ENCODE results near the gene CBL.

The CBL gene

DNA sequence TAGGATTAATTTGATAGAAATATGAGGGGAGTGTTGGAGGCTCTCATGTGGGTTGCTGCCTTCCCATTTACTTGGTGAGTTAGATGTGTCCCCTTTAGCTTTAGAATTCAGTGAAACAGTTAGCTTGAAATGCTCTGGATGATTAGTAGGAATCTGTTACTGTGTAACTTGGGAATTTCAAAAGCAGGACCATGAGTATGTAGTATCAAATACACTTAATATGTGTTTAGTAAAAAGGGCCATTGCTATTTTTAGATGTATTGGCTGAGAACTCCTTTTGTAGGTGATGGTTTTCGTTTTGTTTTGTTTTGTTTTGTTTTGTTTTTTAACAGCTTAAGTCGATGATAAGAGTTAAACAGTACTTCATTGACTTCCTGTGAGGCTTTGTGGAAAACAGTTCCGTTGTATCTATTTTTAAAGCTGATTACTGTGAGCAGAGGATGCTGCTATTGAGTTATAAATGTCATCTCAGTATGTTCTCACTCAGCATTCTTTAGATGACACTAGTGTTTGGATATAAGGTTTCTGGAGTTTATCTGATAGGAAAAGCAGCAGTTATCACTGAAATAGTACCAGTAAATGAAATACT, 57.3 kb downstream of the CBL start:
- peaks cover 16% of the 10 kb centered on the region for H3K4me1 ChIP-seq (ENCODE audit: insufficient read depth, poor library complexity, severe bottlenecking)
- no peak for ATAC-seq (ENCODE audit: low read depth)
- H3K9me3 ChIP-seq (ENCODE audit: severe bottlenecking): no peaks in the 10 kb centered on the region
- H3K27me3 ChIP-seq (ENCODE audit: insufficient read depth, poor library complexity, severe bottlenecking): no peaks in the 10 kb centered on the region
- DNase-seq (ENCODE audit: low spot score): no peak
- H3K27ac ChIP-seq (ENCODE audit: poor library complexity, severe bottlenecking): no peak overlapping the region
- TF ChIP-seq, protein P1, sequence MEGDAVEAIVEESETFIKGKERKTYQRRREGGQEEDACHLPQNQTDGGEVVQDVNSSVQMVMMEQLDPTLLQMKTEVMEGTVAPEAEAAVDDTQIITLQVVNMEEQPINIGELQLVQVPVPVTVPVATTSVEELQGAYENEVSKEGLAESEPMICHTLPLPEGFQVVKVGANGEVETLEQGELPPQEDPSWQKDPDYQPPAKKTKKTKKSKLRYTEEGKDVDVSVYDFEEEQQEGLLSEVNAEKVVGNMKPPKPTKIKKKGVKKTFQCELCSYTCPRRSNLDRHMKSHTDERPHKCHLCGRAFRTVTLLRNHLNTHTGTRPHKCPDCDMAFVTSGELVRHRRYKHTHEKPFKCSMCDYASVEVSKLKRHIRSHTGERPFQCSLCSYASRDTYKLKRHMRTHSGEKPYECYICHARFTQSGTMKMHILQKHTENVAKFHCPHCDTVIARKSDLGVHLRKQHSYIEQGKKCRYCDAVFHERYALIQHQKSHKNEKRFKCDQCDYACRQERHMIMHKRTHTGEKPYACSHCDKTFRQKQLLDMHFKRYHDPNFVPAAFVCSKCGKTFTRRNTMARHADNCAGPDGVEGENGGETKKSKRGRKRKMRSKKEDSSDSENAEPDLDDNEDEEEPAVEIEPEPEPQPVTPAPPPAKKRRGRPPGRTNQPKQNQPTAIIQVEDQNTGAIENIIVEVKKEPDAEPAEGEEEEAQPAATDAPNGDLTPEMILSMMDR (IDR thresholded peaks at IDR 0.05; ENCODE audit: poor library complexity, severe bottlenecking): no peak
- no peak overlapping the region for H3K4me3 ChIP-seq (ENCODE audit: severe bottlenecking)
- peaks cover 4% of the 10 kb centered on the region for H3K36me3 ChIP-seq (ENCODE audit: low read depth)

DNA sequence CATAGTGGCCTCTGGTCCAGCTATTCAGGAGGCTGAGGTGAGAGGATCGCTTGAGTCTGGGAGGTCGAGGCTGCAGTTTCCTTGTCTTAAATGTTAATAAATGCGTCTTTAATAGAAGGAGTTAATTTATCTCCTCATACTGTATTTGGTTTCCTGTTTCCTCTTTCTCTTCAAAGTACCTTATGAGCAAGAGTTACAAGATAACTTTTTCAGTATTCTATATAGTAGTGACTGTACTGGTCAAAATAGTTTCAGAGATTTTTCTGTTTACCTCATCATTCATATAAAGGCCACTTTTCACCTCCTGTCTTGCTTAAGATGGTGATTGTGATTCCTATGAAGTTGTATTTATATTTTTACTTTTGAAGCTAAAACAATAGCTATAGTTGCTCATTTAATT, 59.9 kb downstream of the CBL start:
- TF ChIP-seq, protein P1 (IDR thresholded peaks at IDR 0.05; ENCODE audit: poor library complexity, severe bottlenecking): no peak
- Histone ChIP-seq H3K27ac (ENCODE audit: poor library complexity, severe bottlenecking) (no peak overlapping the region), H3K4me3 (ENCODE audit: severe bottlenecking) (no peak overlapping the region), H3K36me3 (ENCODE audit: low read depth) (peaks cover 6% of the 10 kb centered on the region), H3K27me3 (ENCODE audit: insufficient read depth, poor library complexity, severe bottlenecking) (no peaks in the 10 kb centered on the region), H3K9me3 (ENCODE audit: severe bottlenecking) (no peaks in the 10 kb centered on the region), H3K4me1 (ENCODE audit: insufficient read depth, poor library complexity, severe bottlenecking) (peaks cover 8% of the 10 kb centered on the region)
- no peak for DNase-seq (ENCODE audit: low spot score)
- ATAC-seq (ENCODE audit: low read depth): no peak

DNA sequence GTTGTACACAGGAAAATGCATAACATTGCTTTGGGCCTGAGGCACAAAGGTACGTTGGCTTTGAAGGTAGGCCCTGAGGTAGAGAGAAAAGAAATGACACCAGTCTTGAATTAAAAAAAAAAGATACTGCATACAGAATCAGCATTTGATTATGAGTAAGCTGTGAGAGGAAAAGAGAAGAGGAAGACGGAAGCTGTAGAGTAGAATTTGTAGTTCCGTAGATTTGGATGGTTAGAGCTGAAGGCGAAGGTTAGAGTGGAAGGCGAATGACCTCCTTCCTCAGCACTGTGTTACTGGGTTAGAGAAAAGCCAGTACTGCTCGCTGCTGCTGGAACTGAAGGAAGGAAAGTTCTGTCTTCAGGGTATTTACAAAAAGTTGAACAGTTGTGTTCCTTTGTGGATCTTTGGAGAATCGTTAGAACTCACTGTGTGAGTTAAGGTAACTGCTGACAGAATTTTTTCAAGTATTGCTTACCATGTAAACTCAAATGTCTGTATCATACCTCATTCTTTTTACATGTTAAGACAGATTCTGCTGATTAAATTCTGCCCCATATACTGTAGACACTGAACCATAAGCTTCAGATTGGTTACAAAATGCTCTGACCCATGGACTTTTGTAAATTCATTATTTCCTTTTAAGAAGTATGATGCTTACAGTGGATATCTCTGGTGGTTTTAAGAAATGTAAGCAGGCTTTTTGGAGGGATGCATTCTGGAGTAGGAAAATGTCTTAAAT, 60.5 kb downstream of the CBL start:
- Histone ChIP-seq H3K4me1 (ENCODE audit: insufficient read depth, poor library complexity, severe bottlenecking) (peaks cover 8% of the 10 kb centered on the region), H3K36me3 (ENCODE audit: low read depth) (peaks cover 12% of the 10 kb centered on the region), H3K4me3 (ENCODE audit: severe bottlenecking) (no peak overlapping the region), H3K27ac (ENCODE audit: poor library complexity, severe bottlenecking) (no peak overlapping the region), H3K9me3 (ENCODE audit: severe bottlenecking) (no peaks in the 10 kb centered on the region), H3K27me3 (ENCODE audit: insufficient read depth, poor library complexity, severe bottlenecking) (no peaks in the 10 kb centered on the region)
- no peak for ATAC-seq (ENCODE audit: low read depth)
- DNase-seq (ENCODE audit: low spot score): no peak
- TF ChIP-seq, protein P1 (IDR thresholded peaks at IDR 0.05; ENCODE audit: poor library complexity, severe bottlenecking): no peak

DNA sequence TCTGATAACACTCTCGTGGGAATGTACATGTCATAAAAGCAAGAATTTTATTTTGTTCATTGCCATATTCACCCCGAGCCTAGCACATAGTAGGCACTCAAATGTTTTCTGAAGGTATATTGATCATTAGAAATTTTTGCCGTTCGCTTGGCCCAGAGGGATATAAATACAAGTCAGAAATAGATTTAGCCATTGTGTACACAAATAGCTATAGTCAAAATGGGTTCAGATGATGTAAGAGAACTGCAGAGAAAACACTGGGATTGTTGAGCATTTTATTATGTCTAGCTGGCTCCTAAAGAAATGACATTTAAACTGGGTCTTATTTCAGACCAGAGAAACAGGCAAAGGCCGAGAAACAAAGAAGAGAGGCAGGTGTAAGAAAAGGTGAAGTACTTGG, 61.5 kb downstream of the CBL start:
- no peak overlapping the region for H3K27ac ChIP-seq (ENCODE audit: poor library complexity, severe bottlenecking)
- TF ChIP-seq, protein P1 (IDR thresholded peaks at IDR 0.05; ENCODE audit: poor library complexity, severe bottlenecking): no peak
- H3K27me3 ChIP-seq (ENCODE audit: insufficient read depth, poor library complexity, severe bottlenecking): no peaks in the 10 kb centered on the region
- H3K4me3 ChIP-seq (ENCODE audit: severe bottlenecking): no peak overlapping the region
- peaks cover 4% of the 10 kb centered on the region for H3K4me1 ChIP-seq (ENCODE audit: insufficient read depth, poor library complexity, severe bottlenecking)
- ATAC-seq (ENCODE audit: low read depth) (no peak), DNase-seq (ENCODE audit: low spot score) (no peak)
- H3K36me3 ChIP-seq (ENCODE audit: low read depth): peaks cover 22% of the 10 kb centered on the region
- no peaks in the 10 kb centered on the region for H3K9me3 ChIP-seq (ENCODE audit: severe bottlenecking)

DNA sequence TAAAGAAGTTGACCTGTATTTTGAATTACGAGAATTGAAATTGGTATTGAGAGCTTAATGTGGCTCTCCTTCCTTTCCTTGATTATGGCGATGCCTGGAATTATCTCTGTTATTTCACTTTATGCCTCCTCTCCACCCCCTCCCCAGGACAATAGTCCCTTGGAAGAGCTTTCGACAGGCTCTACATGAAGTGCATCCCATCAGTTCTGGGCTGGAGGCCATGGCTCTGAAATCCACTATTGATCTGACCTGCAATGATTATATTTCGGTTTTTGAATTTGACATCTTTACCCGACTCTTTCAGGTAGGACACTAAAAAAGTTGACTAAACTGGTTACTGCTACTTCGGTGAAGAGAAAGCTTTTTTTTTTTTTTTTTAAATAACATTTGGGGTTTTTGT, 67.6 kb downstream of the CBL start:
- TF ChIP-seq, protein P1 (IDR thresholded peaks at IDR 0.05; ENCODE audit: poor library complexity, severe bottlenecking): no peak
- Histone ChIP-seq H3K27ac (ENCODE audit: poor library complexity, severe bottlenecking) (no peak overlapping the region), H3K27me3 (ENCODE audit: insufficient read depth, poor library complexity, severe bottlenecking) (no peaks in the 10 kb centered on the region), H3K9me3 (ENCODE audit: severe bottlenecking) (no peaks in the 10 kb centered on the region), H3K4me3 (ENCODE audit: severe bottlenecking) (no peak overlapping the region), H3K36me3 (ENCODE audit: low read depth) (peaks cover 67% of the 10 kb centered on the region), H3K4me1 (ENCODE audit: insufficient read depth, poor library complexity, severe bottlenecking) (no peaks in the 10 kb centered on the region)
- ATAC-seq (ENCODE audit: low read depth): no peak
- DNase-seq (ENCODE audit: low spot score): no peak
